ENCODE results near the gene EXOC6B.

GRCh38 chr2:72526623-72527022 lies 299.2 kb downstream of the EXOC6B start:
- TF ChIP-seq POLR2A (IDR thresholded peaks at IDR 0.05) (no peak), CTCF (IDR thresholded peaks at IDR 0.05) (no peak)

Measured in esophagus squamous epithelium (tissue), 4 donors.